Calu3 (cell line): ENCODE results near the gene SERPINA4. TPM values are rescaled to one million over a fixed set of nuclear protein-coding genes. Genes with fewer than 3 reads are reported as not detected.

Source experiments
- BruUV-seq: library from RNA; stranded (reverse); fragments of 400-500 nt; replicated peaks from 2 replicates; lab custom pipeline; 2021; lab: Mats Ljungman, UMichigan
- CTCF ChIA-PET: fragments of 300-600 bp; sonication (Branson Sonifier 250); formaldehyde crosslinking; loops from one replicate; lab custom pipeline; 2022; ENCODE audit warnings: antibody characterized with exemption; lab: Charles Lee
- DNase-seq: peaks from one replicate; pipeline ENCODE4 v3.0.0; 2022
- H3K27ac Mint-ChIP-seq: one replicate; pipeline ENCODE4 v1.8.0; 2022; ENCODE audit warnings: mixed read lengths; ENCODE audit not compliant: unreplicated experiment
- H3K27me3 Mint-ChIP-seq: one replicate; pipeline ENCODE4 v1.8.0; 2022; ENCODE audit warnings: mixed read lengths; ENCODE audit not compliant: unreplicated experiment
- H3K36me3 Mint-ChIP-seq: one replicate; pipeline ENCODE4 v1.8.0; 2022; ENCODE audit warnings: mild to moderate bottlenecking, moderate library complexity, mixed read lengths; ENCODE audit not compliant: insufficient read depth, unreplicated experiment
- H3K4me1 Mint-ChIP-seq: one replicate; pipeline ENCODE4 v1.8.0; 2022; ENCODE audit warnings: mild to moderate bottlenecking, low read depth, mixed read lengths; ENCODE audit not compliant: unreplicated experiment
- H3K4me3 Mint-ChIP-seq: one replicate; pipeline ENCODE4 v1.8.0; 2022; ENCODE audit warnings: mild to moderate bottlenecking, low read depth, moderate library complexity, mixed read lengths; ENCODE audit not compliant: unreplicated experiment
- H3K9me3 Mint-ChIP-seq: one replicate; pipeline ENCODE4 v1.8.0; 2022; ENCODE audit warnings: low read depth, mixed read lengths; ENCODE audit not compliant: unreplicated experiment
- CTCF ChIP-seq: fragments of 200-600 bp; IDR thresholded peaks from one replicate; pipeline ENCODE4 v1.8.0; 2022; ENCODE audit warnings: antibody characterized with exemption; ENCODE audit not compliant: unreplicated experiment
- intact Hi-C: fragments of 100-400 bp; cut with micrococcal nuclease; formaldehyde crosslinking; loops from one replicate; pipeline ENCODE4 v1.10.0; 2022; ENCODE audit not compliant: unreplicated experiment
- total RNA-seq: library from RNA; stranded (reverse); gene quantifications from 2 replicates; pipeline ENCODE4 v1.2.3, GENCODE V29; 2022

SERPINA4 gene
- total RNA-seq, 1 experiment from 2014 or later: 9.8 TPM

DNA sequence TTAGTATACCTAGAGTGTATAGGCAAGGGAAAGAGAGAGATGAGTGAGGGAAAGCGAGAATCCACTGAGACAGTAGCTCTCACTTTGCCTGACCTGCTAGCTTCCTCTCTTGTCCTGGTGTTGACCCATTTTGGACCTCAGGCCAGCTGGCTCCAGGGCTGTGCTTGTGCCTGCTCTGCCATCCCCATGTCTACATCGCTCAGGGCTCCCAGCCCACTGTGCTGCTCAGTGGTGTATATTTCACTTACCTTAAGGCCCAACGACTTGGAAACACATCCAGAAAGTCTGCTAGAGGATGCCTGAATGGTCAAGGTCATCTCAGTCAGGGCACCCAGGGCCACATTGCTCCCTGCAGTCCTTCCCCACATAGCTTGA lies 964 bp upstream of the SERPINA4 start:
- no peaks in the 10 kb centered on the region for H3K27me3 Mint-ChIP-seq
- peaks cover 33% of the 10 kb centered on the region for H3K4me1 Mint-ChIP-seq
- H3K27ac Mint-ChIP-seq: no peak overlapping the region
- CTCF ChIA-PET: interaction anchor here (1.3 kb wide), 1 partner anchor 11 kb away, joined by 3 read pairs; no protein-coding TSS in a partner anchor
- no peak for DNase-seq
- H3K9me3 Mint-ChIP-seq: peaks cover 10% of the 10 kb centered on the region
- no peak overlapping the region for H3K4me3 Mint-ChIP-seq
- no TSS peak for BruUV-seq
- peaks cover 6% of the 10 kb centered on the region for H3K36me3 Mint-ChIP-seq
- no peak for TF ChIP-seq CTCF
- intact Hi-C loops: no loop called here

GRCh38 chr14:94561656-94562010 lies 391 bp downstream of the SERPINA4 start:
- TF ChIP-seq CTCF: no peak
- Mint-ChIP-seq H3K4me3 (peak overlapping the region; percentile 61), H3K9me3 (peaks cover 7% of the 10 kb centered on the region), H3K36me3 (peaks cover 6% of the 10 kb centered on the region), H3K27me3 (no peaks in the 10 kb centered on the region), H3K4me1 (peaks cover 33% of the 10 kb centered on the region), H3K27ac (peak overlapping the region; percentile 56)
- intact Hi-C loops: no loop called here
- TSS peak; percentile 77 for BruUV-seq
- DNase-seq: no peak
- CTCF ChIA-PET: interaction anchor here (1.4 kb wide), 1 partner anchor 49 kb away, joined by 4 read pairs; no protein-coding TSS in a partner anchor

DNA sequence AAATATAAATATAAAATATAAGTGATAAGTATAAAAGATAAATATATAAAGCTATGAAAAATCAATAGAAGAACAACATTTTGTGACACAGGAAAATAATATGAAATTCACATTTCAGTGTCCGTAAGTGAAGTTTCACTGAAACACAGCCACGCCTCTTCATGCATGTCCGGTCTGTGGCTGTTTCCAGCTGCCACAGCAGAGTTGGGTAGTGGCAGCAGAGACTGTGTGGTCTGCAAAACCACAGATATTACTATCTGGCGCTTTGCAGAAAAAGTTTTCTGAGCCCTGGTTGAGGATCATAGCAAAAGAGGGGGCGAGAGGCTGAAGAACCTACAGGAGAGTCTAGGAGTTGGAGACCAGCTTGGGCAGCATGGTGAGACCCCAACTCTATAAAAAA lies 780 bp downstream of the SERPINA4 start:
- BruUV-seq: no TSS peak
- H3K27ac Mint-ChIP-seq: peak overlapping the region; percentile 56
- intact Hi-C loops: no loop called here
- peaks cover 4% of the 10 kb centered on the region for H3K9me3 Mint-ChIP-seq
- no peak for DNase-seq
- peaks cover 33% of the 10 kb centered on the region for H3K4me1 Mint-ChIP-seq
- peak overlapping the region; percentile 61 for H3K4me3 Mint-ChIP-seq
- no peak for TF ChIP-seq CTCF
- CTCF ChIA-PET: interaction anchor here (1.4 kb wide), 1 partner anchor 49 kb away, joined by 4 read pairs; no protein-coding TSS in a partner anchor
- peaks cover 6% of the 10 kb centered on the region for H3K36me3 Mint-ChIP-seq
- H3K27me3 Mint-ChIP-seq: no peaks in the 10 kb centered on the region

GRCh38 chr14:94562941-94563883 lies 2.0 kb downstream of the SERPINA4 start:
- peaks cover 6% of the 10 kb centered on the region for H3K36me3 Mint-ChIP-seq
- intact Hi-C loops: no loop called here
- peaks cover 4% of the 10 kb centered on the region for H3K9me3 Mint-ChIP-seq
- H3K27ac Mint-ChIP-seq: no peak overlapping the region
- H3K27me3 Mint-ChIP-seq: no peaks in the 10 kb centered on the region
- no peak for TF ChIP-seq CTCF
- no TSS peak for BruUV-seq
- no peak for DNase-seq
- no peak overlapping the region for H3K4me3 Mint-ChIP-seq
- CTCF ChIA-PET: no interaction called here
- H3K4me1 Mint-ChIP-seq: peaks cover 33% of the 10 kb centered on the region
